BE2C (cell line): ENCODE results near the gene DMKN.

Source experiments
- DNase-seq: peaks from one replicate; pipeline ENCODE4 v3.0.0-alpha.2; 2020
- H3K27me3 ChIP-seq: fragments of 250-450 bp; sonication (Bioruptor Pico); 2 replicates; pipeline ENCODE4 v1.5.1; 2020; ENCODE audit warnings: mild to moderate bottlenecking
- H3K36me3 ChIP-seq: fragments of 250-450 bp; sonication (Bioruptor Pico); 2 replicates; pipeline ENCODE4 v1.5.1; 2020; ENCODE audit warnings: mild to moderate bottlenecking
- H3K4me1 ChIP-seq: fragments of 250-450 bp; sonication (Bioruptor Pico); 2 replicates; pipeline ENCODE4 v1.5.1; 2020
- H3K4me3 ChIP-seq: 2 replicates; pipeline ENCODE4 v1.5.1; 2011; ENCODE audit warnings: low read depth, low read length
- H3K9me3 ChIP-seq: fragments of 250-450 bp; sonication (Bioruptor Pico); 2 replicates; pipeline ENCODE4 v1.5.1; 2020
- TF ChIP-seq, protein P1 (sequence below): IDR thresholded peaks from 2 replicates; pipeline ENCODE4 v1.5.1; 2012; ENCODE audit warnings: mild to moderate bottlenecking, low read depth, low read length

DMKN gene

DNA sequence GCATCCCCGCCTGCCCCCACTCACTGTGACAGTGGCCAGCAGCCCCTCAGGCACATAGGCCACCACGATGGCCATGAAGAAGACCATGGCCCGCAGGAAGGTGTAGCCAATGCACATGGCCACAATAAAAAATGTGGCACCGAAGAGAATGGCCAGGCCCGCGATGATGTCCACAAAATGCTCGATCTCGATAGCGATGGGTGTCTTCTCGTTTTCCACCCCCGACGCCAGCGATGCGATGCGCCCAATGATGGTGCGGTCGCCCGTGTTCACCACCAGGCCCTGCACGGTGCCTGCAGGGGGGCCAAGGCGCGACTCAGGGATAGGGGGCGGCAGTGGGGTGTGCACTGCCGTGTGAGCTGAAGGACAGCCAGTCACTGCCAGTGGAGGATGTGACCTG is 46.3 kb upstream of the DMKN start:
- TF ChIP-seq, protein P1, sequence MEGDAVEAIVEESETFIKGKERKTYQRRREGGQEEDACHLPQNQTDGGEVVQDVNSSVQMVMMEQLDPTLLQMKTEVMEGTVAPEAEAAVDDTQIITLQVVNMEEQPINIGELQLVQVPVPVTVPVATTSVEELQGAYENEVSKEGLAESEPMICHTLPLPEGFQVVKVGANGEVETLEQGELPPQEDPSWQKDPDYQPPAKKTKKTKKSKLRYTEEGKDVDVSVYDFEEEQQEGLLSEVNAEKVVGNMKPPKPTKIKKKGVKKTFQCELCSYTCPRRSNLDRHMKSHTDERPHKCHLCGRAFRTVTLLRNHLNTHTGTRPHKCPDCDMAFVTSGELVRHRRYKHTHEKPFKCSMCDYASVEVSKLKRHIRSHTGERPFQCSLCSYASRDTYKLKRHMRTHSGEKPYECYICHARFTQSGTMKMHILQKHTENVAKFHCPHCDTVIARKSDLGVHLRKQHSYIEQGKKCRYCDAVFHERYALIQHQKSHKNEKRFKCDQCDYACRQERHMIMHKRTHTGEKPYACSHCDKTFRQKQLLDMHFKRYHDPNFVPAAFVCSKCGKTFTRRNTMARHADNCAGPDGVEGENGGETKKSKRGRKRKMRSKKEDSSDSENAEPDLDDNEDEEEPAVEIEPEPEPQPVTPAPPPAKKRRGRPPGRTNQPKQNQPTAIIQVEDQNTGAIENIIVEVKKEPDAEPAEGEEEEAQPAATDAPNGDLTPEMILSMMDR, result no peak
- Histone ChIP-seq H3K4me3 (no peak overlapping the region), H3K4me1 (peaks cover 5% of the 10 kb centered on the region), H3K36me3 (no peaks in the 10 kb centered on the region), H3K27me3 (peaks cover 8% of the 10 kb centered on the region; the same call in 1 of the 2 replicates), H3K9me3 (no peaks in the 10 kb centered on the region)
- no peak for DNase-seq

DNA sequence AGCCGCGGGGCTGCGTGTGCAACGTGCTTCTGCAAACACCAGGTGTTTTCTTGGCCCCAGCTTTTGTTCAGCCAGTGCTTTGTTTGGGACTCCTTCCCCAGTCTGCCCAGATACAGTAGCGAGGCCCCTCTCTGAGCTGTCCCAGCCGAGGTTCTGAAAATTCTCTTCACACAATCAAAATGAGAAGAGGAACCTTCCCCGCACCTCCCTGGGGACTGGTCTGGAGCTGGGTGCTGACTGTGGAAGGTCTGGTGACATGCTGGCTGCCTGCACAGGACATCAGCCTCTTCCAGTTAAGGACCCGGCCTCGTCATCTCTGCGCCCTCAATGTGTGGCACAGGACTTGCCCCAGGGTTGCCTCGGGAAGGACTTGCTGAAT is 45.8 kb upstream of the DMKN start:
- Histone ChIP-seq H3K36me3 (no peaks in the 10 kb centered on the region), H3K4me3 (no peak overlapping the region), H3K27me3 (peaks cover 8% of the 10 kb centered on the region; the same call in 1 of the 2 replicates), H3K9me3 (no peaks in the 10 kb centered on the region), H3K4me1 (peaks cover 5% of the 10 kb centered on the region)
- DNase-seq, result no peak
- TF ChIP-seq, protein P1, result no peak

DNA sequence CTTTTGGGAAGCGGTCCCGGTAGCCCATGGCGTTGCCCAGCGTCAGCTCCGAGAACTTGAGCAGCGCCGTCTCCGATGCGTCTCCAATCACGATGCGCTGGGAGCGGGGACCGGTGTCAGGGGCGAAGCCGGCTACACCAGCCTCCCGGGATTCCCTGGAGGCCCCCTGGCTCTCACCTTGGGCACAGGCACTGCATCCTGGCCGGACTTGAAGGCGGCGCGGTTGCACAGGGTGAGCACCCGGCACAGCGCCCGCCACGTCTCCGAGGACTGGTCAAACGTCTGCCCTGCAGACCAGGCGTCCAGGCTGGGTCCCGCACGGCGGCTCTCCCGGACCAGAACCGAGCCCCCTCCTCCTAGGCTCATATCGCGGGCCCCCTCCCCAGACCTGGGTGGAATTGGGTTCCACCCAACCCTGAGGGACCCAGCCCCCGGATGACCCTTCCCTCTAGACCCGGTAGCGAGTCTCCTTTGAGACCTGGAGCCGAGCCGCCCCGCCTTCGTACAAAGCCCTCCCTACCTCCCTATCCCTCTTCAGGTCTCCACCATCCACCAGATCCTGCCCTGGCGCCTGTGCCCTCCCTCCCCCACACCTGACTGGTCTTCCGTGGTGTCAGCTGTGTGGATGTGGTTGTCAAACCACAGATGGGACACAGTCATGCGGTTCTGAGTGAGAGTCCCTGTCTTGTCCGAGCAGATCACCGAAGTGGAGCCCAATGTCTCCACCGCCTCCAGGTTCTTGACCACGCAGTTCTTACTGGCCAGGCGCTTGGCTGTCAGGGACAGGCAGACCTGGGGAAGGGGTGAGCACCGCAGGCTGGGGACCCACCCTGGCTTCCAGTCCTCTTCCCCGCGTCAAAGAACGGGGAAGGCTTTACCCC is 45.2 kb upstream of the DMKN start:
- peaks cover 8% of the 10 kb centered on the region; the same call in 1 of the 2 replicates for H3K27me3 ChIP-seq
- TF ChIP-seq, protein P1, result no peak
- no peak for DNase-seq

DNA sequence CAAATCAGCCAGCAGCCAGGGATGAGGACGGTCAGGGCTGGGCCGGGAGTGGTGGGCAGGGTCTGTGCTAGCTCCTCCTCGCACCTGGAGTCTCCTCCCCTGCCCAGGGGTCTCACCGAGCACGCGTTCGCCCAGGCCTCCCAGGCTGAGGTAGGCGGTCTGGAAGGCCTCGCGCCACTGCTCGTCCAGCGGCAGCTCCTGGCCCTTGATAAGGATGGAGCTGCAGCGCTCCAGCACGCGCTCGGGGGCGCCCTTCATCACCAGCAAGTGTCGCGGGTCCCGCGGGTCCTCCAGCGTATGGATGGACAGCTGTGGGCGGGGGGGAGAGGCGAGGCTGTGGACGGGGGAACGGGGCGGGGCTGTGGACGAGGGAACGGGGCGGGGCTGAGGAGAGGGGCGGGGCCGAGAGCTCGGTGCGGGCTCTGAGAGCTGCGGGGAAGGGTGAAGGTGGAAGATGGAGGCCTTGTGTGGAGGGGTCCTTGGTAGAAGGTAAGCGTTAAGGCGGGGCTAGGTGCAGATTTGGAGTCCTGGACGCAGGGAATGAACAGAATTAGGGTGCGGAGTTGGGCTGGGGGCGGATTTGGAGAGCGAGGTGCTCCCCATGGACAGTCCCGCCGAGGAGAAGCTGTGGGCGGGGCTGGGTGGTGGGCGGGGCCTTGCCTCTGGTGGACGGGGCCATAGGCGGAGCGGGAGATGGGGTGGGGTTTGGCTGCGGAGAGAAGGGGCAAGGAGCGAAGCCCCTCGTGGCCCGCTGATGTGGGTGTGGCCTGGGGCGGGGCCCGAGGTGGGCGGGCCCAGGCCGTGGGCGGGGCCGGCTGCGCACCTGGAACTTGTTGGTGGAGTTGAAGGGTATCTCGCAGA is 44.3 kb upstream of the DMKN start:
- Histone ChIP-seq H3K4me3 (peak overlapping the region; percentile 62), H3K36me3 (no peaks in the 10 kb centered on the region), H3K27me3 (peaks cover 8% of the 10 kb centered on the region; the same call in 1 of the 2 replicates), H3K9me3 (no peaks in the 10 kb centered on the region), H3K4me1 (peaks cover 5% of the 10 kb centered on the region)
- TF ChIP-seq, protein P1, result peak; percentile 24; the same call in 1 of the 2 replicates
- peak; percentile 99 for DNase-seq

More for the DNA sequence above, 45.2 kb upstream of the DMKN start:
- Histone ChIP-seq H3K4me1 (peaks cover 5% of the 10 kb centered on the region), H3K36me3 (no peaks in the 10 kb centered on the region), H3K9me3 (no peaks in the 10 kb centered on the region), H3K4me3 (peak overlapping the region; percentile 23; the same call in 1 of the 2 replicates)

DNA sequence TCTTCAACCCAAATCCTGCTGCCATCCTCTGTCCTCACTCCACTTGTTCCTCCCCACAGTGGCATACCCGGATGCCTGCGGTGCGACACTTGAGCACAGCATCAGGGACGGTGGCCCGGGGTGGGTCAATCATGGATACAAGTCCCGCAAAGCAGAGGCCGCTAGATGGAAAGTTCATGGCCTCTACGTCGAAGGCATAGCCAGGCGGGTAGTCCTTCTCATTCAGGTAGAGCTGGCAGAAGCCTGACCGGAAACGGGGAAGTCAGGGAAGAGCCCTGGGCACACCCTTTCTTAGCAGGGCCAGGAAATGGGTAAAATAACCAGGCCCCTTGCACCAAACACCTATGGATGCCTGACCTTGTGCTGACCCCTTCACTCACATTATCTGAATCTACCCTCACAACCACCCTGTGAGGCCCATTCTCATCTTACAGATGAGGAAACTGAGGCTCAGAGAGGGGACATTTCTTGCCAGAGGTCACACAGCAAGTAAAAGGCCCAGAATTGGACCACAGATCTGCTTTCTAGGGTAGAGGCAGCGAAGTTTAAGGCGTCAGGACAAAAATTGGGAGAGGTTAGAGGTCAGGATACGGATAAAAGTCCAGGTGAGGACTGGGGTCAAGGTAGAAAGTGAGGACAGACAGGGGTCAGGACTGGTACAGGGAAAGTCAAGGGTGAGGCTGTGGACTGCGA is 43.5 kb upstream of the DMKN start:
- H3K9me3 ChIP-seq, result no peaks in the 10 kb centered on the region
- H3K36me3 ChIP-seq, result no peaks in the 10 kb centered on the region
- TF ChIP-seq, protein P1, result no peak
- H3K4me3 ChIP-seq, result peak overlapping the region; percentile 62; the same call in 1 of the 2 replicates
- no peak for DNase-seq
- peaks cover 5% of the 10 kb centered on the region; the same call in 1 of the 2 replicates for H3K27me3 ChIP-seq
- H3K4me1 ChIP-seq, result peaks cover 5% of the 10 kb centered on the region
